ENCODE data around the gene RGS2.
A peak's percentile ranks its signal among the peaks of the same experiment; 100 is the strongest.

Gene RGS2, protein sequence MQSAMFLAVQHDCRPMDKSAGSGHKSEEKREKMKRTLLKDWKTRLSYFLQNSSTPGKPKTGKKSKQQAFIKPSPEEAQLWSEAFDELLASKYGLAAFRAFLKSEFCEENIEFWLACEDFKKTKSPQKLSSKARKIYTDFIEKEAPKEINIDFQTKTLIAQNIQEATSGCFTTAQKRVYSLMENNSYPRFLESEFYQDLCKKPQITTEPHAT

DNA sequence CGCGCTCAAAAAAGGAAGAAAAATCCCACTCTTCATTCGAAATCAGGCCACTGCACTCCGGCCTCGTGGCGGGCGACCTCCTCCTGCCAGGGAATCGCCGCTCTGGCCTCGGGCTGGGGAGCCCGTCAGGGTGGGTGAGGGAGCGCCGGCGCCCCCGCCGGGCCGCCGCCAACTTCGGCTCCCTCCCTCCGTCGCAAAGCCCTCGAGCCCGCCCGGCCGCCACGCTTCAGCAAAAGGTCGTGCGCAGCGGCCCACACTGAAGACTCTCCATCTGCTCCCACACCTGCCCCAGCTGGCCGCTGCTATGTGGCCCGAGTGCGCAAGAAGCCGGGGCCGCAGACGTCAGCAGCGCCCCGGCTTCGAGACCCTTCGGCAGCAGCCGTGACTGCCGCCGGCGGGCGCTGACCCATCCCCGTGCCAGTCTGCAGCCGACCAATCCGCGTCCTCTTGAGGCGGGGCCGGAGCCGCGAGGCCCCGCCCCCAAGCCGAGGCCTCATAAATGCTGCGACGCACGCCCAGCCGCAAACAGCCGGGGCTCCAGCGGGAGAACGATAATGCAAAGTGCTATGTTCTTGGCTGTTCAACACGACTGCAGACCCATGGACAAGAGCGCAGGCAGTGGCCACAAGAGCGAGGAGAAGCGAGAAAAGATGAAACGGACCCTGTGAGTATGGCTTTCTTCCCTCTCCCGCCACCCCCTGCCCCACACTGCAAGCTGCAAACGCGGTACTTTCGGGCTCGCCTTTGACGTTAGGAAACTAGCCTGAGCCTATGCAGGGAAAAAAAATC is at the start of gene RGS2:
TSS of gene RGS2 (plus strand) at position 522 of the 789 bp plus-strand sequence. CDS start at position 555, 33 bp downstream.
- no peaks in the 10 kb centered on the region for H3K27me3 ChIP-seq (replicated peaks; ENCODE audit: insufficient read depth, low read length)
- H3K27ac ChIP-seq (ENCODE audit: low read length), result peak within 1 kb of the TSS; percentile 89
- peaks cover 27% of the 10 kb centered on the region for H3F3A ChIP-seq (ENCODE audit: insufficient read depth, low read length)
- peak within 1 kb of the TSS; percentile 80 for H2AFZ ChIP-seq (ENCODE audit: low read length)
- TF ChIP-seq EZH2phosphoT487 (IDR thresholded peaks at IDR 0.05; ENCODE audit: low read length), result no peak
- TF ChIP-seq, protein P1, sequence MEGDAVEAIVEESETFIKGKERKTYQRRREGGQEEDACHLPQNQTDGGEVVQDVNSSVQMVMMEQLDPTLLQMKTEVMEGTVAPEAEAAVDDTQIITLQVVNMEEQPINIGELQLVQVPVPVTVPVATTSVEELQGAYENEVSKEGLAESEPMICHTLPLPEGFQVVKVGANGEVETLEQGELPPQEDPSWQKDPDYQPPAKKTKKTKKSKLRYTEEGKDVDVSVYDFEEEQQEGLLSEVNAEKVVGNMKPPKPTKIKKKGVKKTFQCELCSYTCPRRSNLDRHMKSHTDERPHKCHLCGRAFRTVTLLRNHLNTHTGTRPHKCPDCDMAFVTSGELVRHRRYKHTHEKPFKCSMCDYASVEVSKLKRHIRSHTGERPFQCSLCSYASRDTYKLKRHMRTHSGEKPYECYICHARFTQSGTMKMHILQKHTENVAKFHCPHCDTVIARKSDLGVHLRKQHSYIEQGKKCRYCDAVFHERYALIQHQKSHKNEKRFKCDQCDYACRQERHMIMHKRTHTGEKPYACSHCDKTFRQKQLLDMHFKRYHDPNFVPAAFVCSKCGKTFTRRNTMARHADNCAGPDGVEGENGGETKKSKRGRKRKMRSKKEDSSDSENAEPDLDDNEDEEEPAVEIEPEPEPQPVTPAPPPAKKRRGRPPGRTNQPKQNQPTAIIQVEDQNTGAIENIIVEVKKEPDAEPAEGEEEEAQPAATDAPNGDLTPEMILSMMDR (IDR thresholded peaks at IDR 0.05; ENCODE audit: low read length), result peak; percentile 31
- peak; percentile 98 for DNase-seq
- H3K9me2 ChIP-seq (replicated peaks; ENCODE audit: insufficient read depth, low read length), result no peaks in the 10 kb centered on the region
- peak within 1 kb of the TSS; percentile 91 for H3K9ac ChIP-seq (ENCODE audit: low read length)
- peaks cover 16% of the 10 kb centered on the region for H3K4me1 ChIP-seq (ENCODE audit: low read length)
- no peaks in the 10 kb centered on the region for H3K9me3 ChIP-seq (replicated peaks; ENCODE audit: insufficient read depth, low read length)
- no peaks in the 10 kb centered on the region; the same call in 1 of the 2 replicates for H3K36me3 ChIP-seq (replicated peaks; ENCODE audit: insufficient read depth, low read length)
- peak within 1 kb of the TSS; percentile 98 for H3K4me2 ChIP-seq (ENCODE audit: low read depth, low read length)
- H4K20me1 ChIP-seq (ENCODE audit: insufficient read depth, low read length), result no peaks in the 10 kb centered on the region
- peaks cover 18% of the 10 kb centered on the region for H3K79me2 ChIP-seq (ENCODE audit: low read length)
- peak within 1 kb of the TSS; percentile 87 for H3K4me3 ChIP-seq (ENCODE audit: low read length)

DNA sequence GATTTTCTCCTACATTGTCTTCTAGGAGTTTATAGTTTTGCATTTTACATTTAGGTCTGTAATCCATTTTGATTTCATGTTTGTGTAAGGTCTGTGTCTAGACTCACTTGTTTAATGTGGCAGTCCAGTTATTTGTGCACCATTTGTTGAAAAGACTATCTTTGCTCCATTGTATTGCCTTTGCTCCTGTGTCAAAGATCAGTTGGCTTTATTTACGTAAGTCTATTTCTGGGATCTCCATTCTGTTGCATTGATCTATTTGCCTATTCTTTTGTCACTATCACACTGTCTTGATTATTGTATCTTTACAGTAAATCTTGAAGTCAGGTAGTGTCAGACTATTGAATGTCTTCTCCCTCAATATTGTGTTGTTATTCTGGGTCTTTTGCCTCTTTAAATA is 49.7 kb upstream of the RGS2 start:
- Histone ChIP-seq H3K79me2 (ENCODE audit: low read length) (no peaks in the 10 kb centered on the region), H2AFZ (ENCODE audit: low read length) (no peak overlapping the region), H3K36me3 (replicated peaks; ENCODE audit: insufficient read depth, low read length) (no peaks in the 10 kb centered on the region), H3K9ac (ENCODE audit: low read length) (no peak overlapping the region), H3K4me2 (ENCODE audit: low read depth, low read length) (no peak overlapping the region), H3K9me2 (replicated peaks; ENCODE audit: insufficient read depth, low read length) (no peaks in the 10 kb centered on the region), H3K27ac (ENCODE audit: low read length) (no peak overlapping the region), H3F3A (ENCODE audit: insufficient read depth, low read length) (no peaks in the 10 kb centered on the region), H3K9me3 (replicated peaks; ENCODE audit: insufficient read depth, low read length) (no peaks in the 10 kb centered on the region), H3K4me1 (ENCODE audit: low read length) (no peaks in the 10 kb centered on the region), H4K20me1 (ENCODE audit: insufficient read depth, low read length) (no peaks in the 10 kb centered on the region), H3K4me3 (ENCODE audit: low read length) (no peak overlapping the region), H3K27me3 (replicated peaks; ENCODE audit: insufficient read depth, low read length) (no peaks in the 10 kb centered on the region)
- TF ChIP-seq, protein P1 (IDR thresholded peaks at IDR 0.05; ENCODE audit: low read length), result no peak
- no peak for TF ChIP-seq EZH2phosphoT487 (IDR thresholded peaks at IDR 0.05; ENCODE audit: low read length)
- DNase-seq, result no peak

DNA sequence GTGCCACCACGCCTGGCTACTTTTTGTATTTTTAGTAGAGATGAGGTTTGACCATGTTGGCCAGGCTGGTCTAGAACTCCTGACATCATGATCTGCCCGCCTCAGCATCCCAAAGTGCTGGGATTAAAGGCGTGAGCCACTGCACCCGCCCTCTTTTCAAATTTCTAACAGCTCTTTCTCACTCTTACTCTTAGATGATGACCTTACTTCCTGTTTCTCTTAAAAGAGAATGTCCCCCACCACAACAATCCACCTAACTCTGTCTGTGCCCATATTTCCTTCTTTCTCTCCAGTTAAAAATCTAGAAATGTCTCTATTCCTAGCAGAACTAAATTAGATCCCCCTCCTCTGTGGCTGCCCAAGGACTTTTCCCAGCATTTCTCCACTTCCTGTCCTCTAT is 46.6 kb upstream of the RGS2 start:
- DNase-seq, result no peak
- TF ChIP-seq, protein P1 (IDR thresholded peaks at IDR 0.05; ENCODE audit: low read length), result no peak
- TF ChIP-seq EZH2 (optimal IDR thresholded peaks at IDR 0.05; ENCODE audit: low read depth, low read length) (no peak), EZH2phosphoT487 (IDR thresholded peaks at IDR 0.05; ENCODE audit: low read length) (no peak)
- no peak overlapping the region for H3K4me2 ChIP-seq (ENCODE audit: low read depth, low read length)
- H3K9me2 ChIP-seq (replicated peaks; ENCODE audit: insufficient read depth, low read length), result no peaks in the 10 kb centered on the region
- no peak overlapping the region for H3K4me3 ChIP-seq (ENCODE audit: low read length)
- H2AFZ ChIP-seq (ENCODE audit: low read length), result no peak overlapping the region
- H3K9me3 ChIP-seq (replicated peaks; ENCODE audit: insufficient read depth, low read length), result no peaks in the 10 kb centered on the region
- no peak overlapping the region for H3K27ac ChIP-seq (ENCODE audit: low read length)
- H3K36me3 ChIP-seq (replicated peaks; ENCODE audit: insufficient read depth, low read length), result no peaks in the 10 kb centered on the region
- H4K20me1 ChIP-seq (ENCODE audit: insufficient read depth, low read length), result no peaks in the 10 kb centered on the region
- no peaks in the 10 kb centered on the region for H3K4me1 ChIP-seq (ENCODE audit: low read length)
- H3K79me2 ChIP-seq (ENCODE audit: low read length), result no peaks in the 10 kb centered on the region
- no peak overlapping the region for H3K9ac ChIP-seq (ENCODE audit: low read length)
- no peaks in the 10 kb centered on the region for H3K27me3 ChIP-seq (replicated peaks; ENCODE audit: insufficient read depth, low read length)
- H3F3A ChIP-seq (ENCODE audit: insufficient read depth, low read length), result no peaks in the 10 kb centered on the region
